Mammary epithelial cell (primary cell): ENCODE data around the gene CST4.

ENCODE experiments used
- CTCF ChIP-seq, 2 donors: IDR thresholded peaks in 1 of 2; conservative IDR thresholded peaks in 1 of 2; 2 replicates each; pipeline ENCODE4 v1.5.1; 2011 to 2012; ENCODE audit warnings: inconsistent platforms in 2 of 2, low read length in 2 of 2, mild to moderate bottlenecking in 2 of 2, control low read depth in 1 of 2, low read depth in 1 of 2; ENCODE audit not compliant: insufficient read depth in 1 of 2; ENCODE audit errors: extremely low read depth in 1 of 2
- EZH2 ChIP-seq: IDR thresholded peaks from 2 replicates; pipeline ENCODE4 v1.6.1; 2012; ENCODE audit warnings: low read length, inconsistent platforms, borderline replicate concordance

- no peak for TF ChIP-seq CTCF (conservative IDR thresholded peaks at IDR 0.05 in 1 of 2, IDR thresholded peaks at IDR 0.05 in 1 of 2; ENCODE audit: extremely low read depth in 1 of 2, insufficient read depth in 1 of 2, low read depth in 1 of 2, low read length in 2 of 2)
- no peak for TF ChIP-seq EZH2
Measured at GRCh38 chr20:23661002-23661429, 27.8 kb downstream of the CST4 start.
